SU-DHL-6 (cell line): Measurements from ENCODE around the gene TIE1.

Experiments
- H2AFZ ChIP-seq: fragments of 200-600 bp; sonication (generic); 2 replicates; pipeline ENCODE4 v1.6.1; 2014; ENCODE audit warnings: low read depth, mild to moderate bottlenecking, moderate library complexity, mixed read lengths, antibody characterized with exemption, low read length; ENCODE audit not compliant: severe bottlenecking
- H3F3A ChIP-seq: fragments of 200-600 bp; shearing (Covaris generic); 2 replicates; pipeline ENCODE4 v1.6.0; 2016; ENCODE audit warnings: antibody characterized with exemption, mild to moderate bottlenecking; ENCODE audit not compliant: insufficient read depth
- H3K27ac ChIP-seq: fragments of 200-600 bp; sonication (generic); 2 replicates; pipeline ENCODE4 v1.5.1; 2016; ENCODE audit warnings: low read depth, mild to moderate bottlenecking, low read length, moderate library complexity, mixed read lengths
- H3K27me3 ChIP-seq: fragments of 200-600 bp; sonication (generic), shearing (Covaris generic); 2 replicates; pipeline ENCODE4 v1.6.0; 2014; ENCODE audit warnings: mild to moderate bottlenecking, low read length
- H3K36me3 ChIP-seq: fragments of 200-600 bp; sonication (generic); 2 replicates; pipeline ENCODE4 v1.6.1; 2014; ENCODE audit warnings: mild to moderate bottlenecking, low read length, mixed read lengths
- H3K4me2 ChIP-seq: fragments of 300-600, 200-600 bp; shearing (Covaris generic), sonication (generic); 2 replicates; pipeline ENCODE4 v1.6.0; 2014; ENCODE audit warnings: low read length, low read depth, mild to moderate bottlenecking; ENCODE audit not compliant: poor library complexity, severe bottlenecking
- H3K4me3 ChIP-seq: fragments of 200-600 bp; sonication (generic); 2 replicates; pipeline ENCODE4 v1.5.1; 2014; ENCODE audit warnings: antibody characterized with exemption, low read length, mild to moderate bottlenecking, mixed read lengths; ENCODE audit not compliant: insufficient read depth, poor library complexity, severe bottlenecking
- H3K79me2 ChIP-seq: fragments of 200-600 bp; sonication (generic); 2 replicates; pipeline ENCODE4 v1.6.1; 2014; ENCODE audit warnings: mild to moderate bottlenecking, low read length, moderate library complexity; ENCODE audit not compliant: insufficient read depth
- H3K9ac ChIP-seq: fragments of 200-600 bp; sonication (generic); 2 replicates; pipeline ENCODE4 v1.7.0; 2014; ENCODE audit warnings: mild to moderate bottlenecking, low read length
- H3K9me2 ChIP-seq: fragments of 200-600 bp; sonication (generic); replicated peaks from 2 replicates; pipeline ENCODE4 v1.6.1; 2014; ENCODE audit warnings: low read length; ENCODE audit not compliant: insufficient read depth
- H3K9me3 ChIP-seq: fragments of 200-600 bp; sonication (generic); 2 replicates; pipeline ENCODE4 v1.6.1; 2014; ENCODE audit warnings: low read length, mixed read lengths; ENCODE audit not compliant: insufficient read depth
- H4K20me1 ChIP-seq: fragments of 200-600 bp; sonication (generic); 2 replicates; pipeline ENCODE4 v1.6.1; 2014; ENCODE audit warnings: low read depth, mild to moderate bottlenecking, antibody characterized with exemption, low read length, moderate library complexity, mixed read lengths
- EZH2phosphoT487 ChIP-seq: fragments of 200-600 bp; sonication (generic), shearing (Covaris generic); conservative IDR thresholded peaks from 2 replicates; pipeline ENCODE4 v1.6.1; 2018; ENCODE audit warnings: mild to moderate bottlenecking, antibody characterized with exemption, low read length, moderate library complexity, mixed read lengths
- TF ChIP-seq, protein P1 (sequence below): fragments of 200-600 bp; sonication (generic); IDR thresholded peaks from one replicate; pipeline ENCODE4 v1.5.1; 2017; ENCODE audit warnings: antibody characterized with exemption, mild to moderate bottlenecking, low read length, moderate library complexity; ENCODE audit not compliant: insufficient read depth, poor library complexity, severe bottlenecking

The TIE1 gene

DNA sequence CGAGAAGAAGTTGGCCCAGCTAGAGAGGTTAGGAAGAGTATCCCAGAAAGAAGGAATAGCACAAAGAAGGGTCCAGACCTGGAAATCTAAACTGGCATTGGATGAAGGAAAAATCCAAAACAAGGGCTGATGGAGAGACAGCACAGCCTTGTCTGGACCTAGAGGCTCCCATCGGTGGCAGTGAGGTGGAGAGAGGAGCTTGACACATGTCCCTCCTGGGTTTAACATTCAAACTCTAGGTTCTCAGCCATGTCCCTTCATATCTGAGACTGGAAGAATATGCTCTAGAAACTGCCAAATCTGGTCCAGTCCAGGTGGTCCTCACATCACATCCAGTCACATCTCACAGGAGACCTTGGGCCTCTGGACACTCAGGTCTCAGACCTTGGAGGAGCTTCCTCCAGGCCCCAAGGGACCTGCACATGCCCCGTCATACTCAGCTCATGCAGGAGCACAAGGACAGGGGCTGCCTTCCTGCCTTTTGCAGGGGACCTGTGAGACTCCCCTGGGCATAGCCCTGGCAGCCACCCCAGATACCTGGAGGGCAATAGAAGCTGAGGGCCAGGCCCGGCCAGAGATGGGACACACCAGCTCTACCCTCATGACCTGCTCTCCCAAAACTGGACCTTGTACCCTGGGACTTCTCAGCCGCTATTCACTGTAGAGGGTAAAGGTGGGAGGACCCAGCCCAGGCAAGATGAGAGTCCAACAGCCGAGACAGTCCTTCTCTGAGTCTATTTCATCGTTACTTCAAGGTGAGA lies 23.5 kb upstream of the TIE1 start:
- no peaks in the 10 kb centered on the region for H3K9me2 ChIP-seq
- no peaks in the 10 kb centered on the region for H3F3A ChIP-seq
- no peaks in the 10 kb centered on the region for H4K20me1 ChIP-seq
- no peak overlapping the region for H3K27ac ChIP-seq
- H3K36me3 ChIP-seq, result no peaks in the 10 kb centered on the region
- no peaks in the 10 kb centered on the region for H3K79me2 ChIP-seq
- no peak overlapping the region for H3K4me2 ChIP-seq
- H3K9ac ChIP-seq, result no peak overlapping the region
- TF ChIP-seq, protein P1, sequence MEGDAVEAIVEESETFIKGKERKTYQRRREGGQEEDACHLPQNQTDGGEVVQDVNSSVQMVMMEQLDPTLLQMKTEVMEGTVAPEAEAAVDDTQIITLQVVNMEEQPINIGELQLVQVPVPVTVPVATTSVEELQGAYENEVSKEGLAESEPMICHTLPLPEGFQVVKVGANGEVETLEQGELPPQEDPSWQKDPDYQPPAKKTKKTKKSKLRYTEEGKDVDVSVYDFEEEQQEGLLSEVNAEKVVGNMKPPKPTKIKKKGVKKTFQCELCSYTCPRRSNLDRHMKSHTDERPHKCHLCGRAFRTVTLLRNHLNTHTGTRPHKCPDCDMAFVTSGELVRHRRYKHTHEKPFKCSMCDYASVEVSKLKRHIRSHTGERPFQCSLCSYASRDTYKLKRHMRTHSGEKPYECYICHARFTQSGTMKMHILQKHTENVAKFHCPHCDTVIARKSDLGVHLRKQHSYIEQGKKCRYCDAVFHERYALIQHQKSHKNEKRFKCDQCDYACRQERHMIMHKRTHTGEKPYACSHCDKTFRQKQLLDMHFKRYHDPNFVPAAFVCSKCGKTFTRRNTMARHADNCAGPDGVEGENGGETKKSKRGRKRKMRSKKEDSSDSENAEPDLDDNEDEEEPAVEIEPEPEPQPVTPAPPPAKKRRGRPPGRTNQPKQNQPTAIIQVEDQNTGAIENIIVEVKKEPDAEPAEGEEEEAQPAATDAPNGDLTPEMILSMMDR, result no peak
- TF ChIP-seq EZH2phosphoT487, result no peak
- no peak overlapping the region for H3K4me3 ChIP-seq
- H2AFZ ChIP-seq, result no peak overlapping the region
- no peaks in the 10 kb centered on the region for H3K27me3 ChIP-seq
- H3K9me3 ChIP-seq, result no peaks in the 10 kb centered on the region

DNA sequence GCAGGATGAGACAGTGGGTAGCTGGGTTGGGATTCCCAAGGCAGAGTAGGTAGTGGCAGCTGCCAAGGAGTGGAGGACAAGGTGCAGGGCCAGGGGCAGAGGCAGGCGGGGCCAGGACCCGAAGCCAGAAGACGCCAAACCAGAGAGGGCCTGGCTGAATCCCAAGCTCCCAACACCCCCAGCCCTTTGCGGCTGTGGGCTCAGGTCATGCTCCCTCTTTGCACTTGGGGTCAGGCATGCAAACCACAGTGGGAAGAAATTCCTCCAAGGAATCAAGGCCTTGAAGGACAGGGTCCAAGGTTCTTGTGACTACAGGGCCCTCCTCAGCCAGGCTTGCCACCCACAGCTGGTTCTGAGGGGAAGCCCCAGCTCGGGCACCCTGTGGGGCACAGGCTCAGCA lies 21.6 kb upstream of the TIE1 start:
- Histone ChIP-seq H3K9me2 (no peaks in the 10 kb centered on the region), H4K20me1 (no peaks in the 10 kb centered on the region), H3K9ac (no peak overlapping the region), H3K27me3 (no peaks in the 10 kb centered on the region), H3K9me3 (no peaks in the 10 kb centered on the region), H3K4me3 (no peak overlapping the region), H3F3A (no peaks in the 10 kb centered on the region), H3K4me2 (no peak overlapping the region), H2AFZ (no peak overlapping the region), H3K79me2 (no peaks in the 10 kb centered on the region), H3K27ac (no peak overlapping the region), H3K36me3 (no peaks in the 10 kb centered on the region)
- TF ChIP-seq EZH2phosphoT487, result no peak
- TF ChIP-seq, protein P1, result no peak

DNA sequence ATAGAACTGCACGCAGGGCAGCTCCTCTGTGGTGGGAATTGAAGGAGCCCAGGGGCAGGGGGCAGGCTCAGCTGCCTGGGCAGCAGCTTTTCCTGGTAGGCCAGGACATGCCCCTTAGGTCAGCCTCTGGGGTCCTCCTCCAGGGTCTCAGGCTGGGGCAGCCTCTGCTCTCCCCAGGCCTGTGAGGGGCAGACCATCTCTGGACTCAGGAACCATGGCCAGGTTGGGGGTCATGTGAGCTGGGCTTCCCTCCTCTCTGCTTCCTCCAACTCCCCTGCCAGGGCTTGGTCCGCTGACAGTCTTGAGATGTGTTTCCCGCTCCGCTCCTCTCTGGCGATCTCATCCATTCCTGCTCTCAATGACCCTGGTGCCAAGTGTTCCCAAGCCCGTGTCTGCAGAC lies 21.1 kb upstream of the TIE1 start:
- Histone ChIP-seq H3K27ac (no peak overlapping the region), H3F3A (no peaks in the 10 kb centered on the region), H3K79me2 (no peaks in the 10 kb centered on the region), H3K9me2 (no peaks in the 10 kb centered on the region), H3K36me3 (no peaks in the 10 kb centered on the region), H3K9me3 (no peaks in the 10 kb centered on the region), H3K9ac (no peak overlapping the region), H3K4me3 (no peak overlapping the region), H3K27me3 (no peaks in the 10 kb centered on the region), H2AFZ (no peak overlapping the region), H4K20me1 (no peaks in the 10 kb centered on the region), H3K4me2 (no peak overlapping the region)
- TF ChIP-seq, protein P1, result no peak
- TF ChIP-seq EZH2phosphoT487, result no peak
